Kidney glomerular epithelial cell (primary cell): ENCODE data around the gene TFAP2A.

Experiments
- DNase-seq: peaks from one replicate; lab custom pipeline; 2025; lab: John Stamatoyannopoulos, UW

TFAP2A gene

DNA sequence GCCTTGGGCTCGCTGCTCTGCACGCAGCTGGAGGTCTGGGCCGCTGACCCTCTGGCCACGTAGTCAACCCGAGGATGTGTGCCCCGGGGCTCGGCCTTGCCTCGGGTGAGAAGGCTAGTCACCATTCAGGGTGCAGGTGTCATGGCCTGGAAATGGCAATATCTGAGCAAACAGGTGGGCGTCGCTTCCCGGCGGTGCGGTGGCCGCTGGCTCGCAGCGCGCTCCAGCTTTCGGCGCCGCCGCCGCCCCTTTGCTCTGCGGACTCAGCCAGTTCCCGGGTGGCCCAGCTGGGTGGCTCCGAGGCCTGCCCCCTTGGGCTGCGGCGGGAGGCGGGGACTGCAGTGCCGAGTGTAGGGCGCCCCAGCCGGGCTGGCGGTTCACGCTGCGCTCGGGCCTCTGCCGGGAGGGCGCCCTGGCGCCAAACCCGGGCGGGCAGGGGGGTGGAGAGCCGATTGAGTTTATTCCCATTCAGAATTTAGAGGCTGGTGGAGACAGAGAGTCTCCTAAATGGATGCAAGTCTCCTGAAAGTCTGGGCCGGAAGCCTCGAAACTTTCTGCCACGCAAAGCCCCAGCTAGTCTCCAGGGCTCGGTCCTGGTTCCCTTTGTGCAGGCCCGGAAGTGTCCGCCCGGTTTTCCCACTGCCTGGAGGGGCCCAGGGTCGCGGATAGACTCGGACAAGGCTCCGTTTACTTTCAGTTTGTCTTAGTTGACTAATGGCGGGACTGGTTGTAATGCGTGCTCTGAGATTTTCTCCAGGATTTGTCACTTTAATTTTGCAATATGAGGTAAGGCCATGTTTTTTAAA lies 11.3 kb upstream of the TFAP2A start:
- no peak for DNase-seq

DNA sequence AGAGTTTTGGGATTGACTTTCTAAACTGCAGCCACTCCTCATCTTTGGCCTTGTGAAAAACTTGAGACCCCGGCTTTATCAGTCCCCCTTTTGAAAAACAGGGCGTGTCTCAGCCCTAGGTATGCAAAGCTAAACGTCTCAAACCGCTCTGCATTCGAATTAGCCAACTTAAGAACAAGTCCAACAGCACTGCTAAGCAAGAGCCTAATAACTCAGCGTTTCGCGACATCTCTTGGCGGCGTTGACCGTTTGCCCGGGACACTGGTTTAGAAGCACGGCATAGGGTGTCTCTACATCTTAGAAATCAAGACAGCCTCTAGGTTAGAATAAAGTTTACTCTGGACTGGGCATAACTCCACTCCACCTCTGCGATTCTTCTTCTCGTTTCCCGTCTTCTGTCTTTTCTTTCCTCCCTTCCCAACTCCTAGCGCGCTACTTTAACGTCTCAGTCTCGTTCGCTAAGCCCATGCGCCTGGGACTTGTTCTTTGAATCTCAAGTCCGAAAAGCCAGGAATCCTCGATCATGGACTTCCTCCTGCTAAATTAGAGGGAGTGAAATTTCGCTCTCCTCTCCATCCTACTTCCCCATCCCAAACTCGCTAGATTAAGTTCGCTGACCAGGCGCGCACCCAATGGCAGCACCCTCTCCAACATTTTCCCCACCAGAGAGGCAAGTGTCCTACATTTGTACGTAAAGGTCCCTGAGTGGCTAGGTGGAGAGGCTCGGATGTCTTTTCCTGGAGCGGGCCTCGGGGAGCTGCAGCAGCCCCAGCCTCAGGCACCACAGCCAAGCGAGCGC lies 10.5 kb upstream of the TFAP2A start:
- DNase-seq = no peak

DNA sequence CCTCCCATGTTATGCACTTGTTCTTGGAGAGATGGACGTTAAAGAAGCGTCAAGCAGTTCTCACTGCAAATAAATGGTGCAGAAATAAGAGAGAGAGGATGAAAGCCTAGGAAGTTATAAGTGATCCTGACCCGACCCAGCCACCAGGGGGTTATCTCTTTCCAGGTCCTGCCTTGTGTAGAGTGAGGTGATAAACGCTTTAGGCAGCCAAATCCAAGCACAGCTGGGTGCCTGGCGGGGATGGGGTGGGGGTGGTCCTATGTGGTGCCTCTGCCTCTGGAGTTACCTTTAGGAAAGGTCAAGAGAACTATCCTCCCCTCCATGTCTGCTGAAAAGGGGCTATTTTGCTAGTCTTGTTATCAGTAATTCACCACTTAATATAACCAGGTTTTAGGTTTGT lies 9.2 kb upstream of the TFAP2A start:
- no peak for DNase-seq

DNA sequence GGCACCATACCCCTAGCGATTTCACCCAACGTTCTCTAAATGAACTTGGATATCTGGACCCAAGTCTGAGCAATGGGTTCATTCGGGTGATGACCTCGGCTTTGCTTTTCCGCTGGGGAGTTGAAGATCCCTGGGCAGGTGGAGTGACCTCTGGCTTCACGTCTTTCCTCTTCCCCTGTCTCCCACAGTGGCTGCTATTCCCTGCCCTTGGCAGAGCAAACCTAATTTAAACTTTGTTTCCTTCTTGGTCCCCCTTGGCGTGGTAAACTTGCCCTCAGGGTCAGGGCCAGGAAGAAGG lies 7.8 kb upstream of the TFAP2A start:
- DNase-seq = no peak

DNA sequence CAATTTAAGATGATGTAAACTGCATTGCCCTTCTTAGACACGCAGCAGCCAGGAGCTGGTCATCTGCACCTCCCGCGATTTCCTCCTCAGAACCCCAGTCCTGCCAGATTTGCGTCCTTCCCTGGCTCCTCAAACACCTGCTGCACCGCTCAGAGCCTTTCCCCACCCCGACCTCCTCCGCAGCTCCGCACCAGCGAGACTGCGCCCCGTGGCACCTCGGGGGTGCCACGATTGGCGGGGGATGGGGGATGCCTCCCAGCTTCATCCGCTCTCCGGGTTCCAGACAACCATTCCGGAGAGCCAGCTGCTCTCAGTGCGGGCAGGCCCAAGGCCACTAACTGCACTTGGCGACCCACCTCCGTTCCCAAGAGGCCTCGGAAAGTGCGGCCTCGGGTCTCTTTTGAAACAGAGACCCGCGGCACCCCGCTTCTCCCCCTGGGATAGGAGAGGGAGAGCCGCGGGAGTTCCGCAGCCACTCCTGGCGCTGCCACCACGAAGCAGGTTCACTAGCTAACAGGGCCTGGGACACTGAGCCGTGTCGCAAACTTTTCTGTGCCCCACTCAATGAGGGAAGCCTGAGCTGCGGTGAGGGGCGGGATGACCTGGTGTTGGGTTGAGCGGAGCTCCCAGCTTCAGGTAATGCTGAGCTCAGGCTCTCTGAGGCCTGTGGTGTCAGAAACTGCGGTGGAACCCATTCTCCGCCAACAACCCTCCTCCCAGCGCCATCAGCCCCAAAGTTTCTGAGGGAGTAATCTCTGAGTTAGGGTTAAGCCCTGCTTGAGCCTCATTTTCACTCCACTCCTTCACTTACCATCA lies 7.3 kb upstream of the TFAP2A start:
- DNase-seq = no peak

DNA sequence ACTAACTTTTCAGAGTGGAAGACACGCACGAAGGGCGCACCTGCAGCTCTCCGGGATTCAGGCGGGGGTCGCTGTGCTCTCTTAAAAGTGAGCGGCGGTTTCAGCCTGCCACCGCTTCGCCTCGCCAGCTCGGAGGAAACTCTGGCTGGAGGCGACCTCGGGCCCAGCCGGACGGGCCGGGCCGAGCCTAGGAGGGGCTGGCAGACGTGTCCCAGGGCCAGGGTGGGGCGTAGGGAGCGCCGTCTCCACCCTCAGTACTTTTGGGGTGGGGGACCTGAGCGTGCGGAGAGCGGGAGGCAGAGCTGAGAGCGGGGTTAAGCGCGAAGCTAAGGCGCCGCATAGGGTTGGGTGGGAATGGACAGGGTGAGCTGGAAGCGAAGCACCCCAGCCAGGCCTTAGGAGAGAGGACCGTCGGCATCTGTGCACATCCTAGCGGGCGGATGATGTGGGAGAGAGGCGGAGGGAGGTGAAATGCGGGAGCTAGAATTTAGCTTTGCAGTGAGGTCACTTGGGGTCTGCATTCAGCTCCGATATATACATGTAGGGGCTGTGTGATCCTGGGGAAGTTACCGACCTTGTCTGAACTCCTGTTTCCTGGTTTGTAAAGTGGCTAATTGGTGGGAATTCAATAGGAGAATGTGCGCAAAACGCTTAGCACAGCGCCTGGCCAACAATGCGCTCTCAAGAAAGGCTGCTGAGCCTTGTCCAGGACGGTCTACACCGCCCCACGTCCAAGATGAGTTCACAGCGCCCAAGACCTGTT lies 6.5 kb upstream of the TFAP2A start:
- no peak for DNase-seq

DNA sequence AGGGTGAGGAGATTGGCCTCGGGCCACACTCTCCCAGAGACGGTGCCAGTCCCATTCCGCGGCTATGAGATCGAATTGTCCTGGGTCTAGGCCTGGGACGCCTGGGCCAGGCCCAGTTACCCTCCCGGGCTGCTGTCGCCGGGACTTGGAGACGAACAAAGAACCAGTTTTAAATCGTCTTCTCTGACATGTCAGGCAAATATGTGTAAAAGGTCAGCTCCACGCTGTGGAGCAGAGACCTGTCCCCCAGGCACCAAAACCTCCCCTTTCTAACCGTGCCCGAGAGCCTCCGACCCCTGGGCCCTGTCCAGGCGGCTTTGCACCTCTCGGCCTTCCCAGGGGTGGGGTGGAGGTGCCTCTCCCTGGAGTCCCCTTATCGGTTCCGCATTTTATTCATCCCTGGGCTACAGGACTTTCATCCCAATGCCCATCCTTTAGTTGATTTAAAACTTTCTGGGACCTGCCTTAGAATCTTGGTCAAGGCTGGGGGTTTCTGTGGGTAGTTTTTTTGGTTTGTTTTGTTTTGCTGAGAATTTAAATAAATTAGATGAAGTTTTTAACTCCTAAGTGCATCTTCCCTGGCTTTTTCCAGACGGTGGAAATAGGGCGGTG lies 5.8 kb upstream of the TFAP2A start:
- no peak for DNase-seq

DNA sequence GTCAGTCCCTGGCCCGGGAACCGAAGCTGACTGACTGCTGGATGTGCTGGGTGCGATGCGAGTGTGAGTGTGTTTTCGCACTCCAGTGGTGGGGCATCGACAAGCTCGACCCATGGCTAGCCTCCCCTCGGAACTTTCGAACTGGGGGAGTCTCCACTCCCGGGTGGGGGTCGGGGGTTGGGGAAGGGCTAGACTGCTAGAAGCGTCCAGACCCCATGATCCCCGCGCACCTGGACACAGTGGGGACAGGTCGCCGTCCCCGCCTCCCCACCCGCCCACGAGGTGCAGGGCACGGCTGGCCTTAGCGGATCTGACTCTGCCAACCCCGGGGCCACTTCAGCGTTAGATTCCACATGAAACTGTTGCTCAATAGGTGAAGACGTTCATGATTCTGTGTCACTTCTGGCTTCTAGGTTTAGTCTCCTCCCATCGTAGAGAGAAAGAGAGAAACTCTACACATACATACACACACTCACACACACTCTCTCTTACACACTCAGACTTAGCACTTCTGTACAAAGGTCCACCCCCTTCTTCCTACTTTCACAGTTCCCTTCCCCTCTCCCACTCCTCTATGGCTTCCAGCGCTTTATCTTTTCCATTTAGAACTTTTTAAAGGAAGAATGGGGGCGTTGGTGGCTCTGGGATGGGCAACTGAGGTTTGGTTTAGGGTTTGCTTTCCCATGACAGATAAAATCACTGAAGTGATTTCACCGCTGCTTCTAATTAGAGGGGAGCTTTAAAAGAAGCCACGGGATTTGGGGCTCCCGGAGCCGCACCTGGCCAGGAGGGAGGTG lies 5.1 kb upstream of the TFAP2A start:
- DNase-seq = no peak

DNA sequence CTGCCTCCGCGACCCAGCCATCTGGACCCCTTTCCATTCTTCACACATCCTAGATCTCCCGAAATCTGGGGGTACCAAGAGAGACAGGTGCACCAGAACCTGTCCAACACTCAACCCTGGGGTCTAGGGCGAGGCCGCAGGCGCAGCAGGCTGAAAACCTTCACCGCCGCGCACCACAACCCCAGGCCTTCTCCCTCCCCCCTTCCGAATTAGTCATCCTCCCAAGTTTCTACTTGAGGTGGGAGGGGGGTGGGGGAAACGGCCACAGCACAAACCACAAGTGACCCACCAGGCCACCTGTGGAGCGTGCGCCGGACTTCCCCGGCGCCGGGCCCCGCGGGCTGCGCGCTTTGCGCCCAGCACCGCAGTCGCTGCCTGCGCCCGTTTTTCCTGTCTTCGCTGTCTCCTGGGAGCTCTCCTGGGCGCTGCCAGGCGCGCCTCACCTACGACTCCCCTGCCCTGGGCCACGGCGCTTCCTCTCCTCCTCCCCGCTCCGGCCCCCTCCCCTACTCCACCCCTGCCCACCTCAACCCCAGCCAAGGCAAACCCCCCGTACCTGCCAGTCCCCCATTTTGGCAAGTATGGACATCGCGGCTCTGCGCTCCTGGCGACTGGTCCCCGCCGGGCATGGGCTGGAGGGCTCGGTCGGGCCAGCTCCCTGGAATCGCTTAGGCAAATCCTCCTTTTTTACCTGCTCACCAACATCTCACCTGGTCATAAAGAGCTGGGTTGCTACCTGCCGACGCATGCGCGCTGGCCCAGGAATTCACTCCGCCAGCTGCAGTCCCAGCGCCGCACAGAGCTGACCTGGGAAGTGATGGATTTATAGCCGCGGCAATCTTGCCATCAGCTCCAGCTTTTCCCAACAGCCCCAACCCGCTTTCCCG lies 4.2 kb upstream of the TFAP2A start:
- peak; percentile 38 for DNase-seq

DNA sequence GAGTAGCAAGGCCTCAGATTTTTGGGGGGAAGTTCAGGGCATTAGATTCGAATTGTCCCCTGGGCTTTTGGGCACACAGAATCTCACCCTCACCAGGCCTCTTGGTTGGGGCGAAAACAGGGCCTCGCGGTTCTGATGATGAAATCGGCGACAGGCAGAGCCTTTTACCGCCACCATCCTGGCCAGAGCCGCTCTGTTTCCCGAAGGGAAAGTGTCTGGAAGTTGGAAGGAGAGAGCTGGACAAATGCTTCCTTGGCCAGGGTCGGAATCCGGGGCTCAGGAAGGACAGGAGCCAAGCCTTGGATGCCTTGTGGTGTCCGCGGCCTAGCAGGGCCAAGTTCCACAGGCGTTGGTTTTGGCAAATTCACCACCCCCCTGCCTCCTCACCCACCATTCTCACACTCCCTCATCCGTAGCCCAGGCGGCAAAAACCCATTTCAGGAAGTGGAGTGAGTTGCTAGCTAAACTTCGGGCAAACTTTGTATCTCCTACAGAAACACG lies 3.5 kb upstream of the TFAP2A start:
- no peak for DNase-seq

DNA sequence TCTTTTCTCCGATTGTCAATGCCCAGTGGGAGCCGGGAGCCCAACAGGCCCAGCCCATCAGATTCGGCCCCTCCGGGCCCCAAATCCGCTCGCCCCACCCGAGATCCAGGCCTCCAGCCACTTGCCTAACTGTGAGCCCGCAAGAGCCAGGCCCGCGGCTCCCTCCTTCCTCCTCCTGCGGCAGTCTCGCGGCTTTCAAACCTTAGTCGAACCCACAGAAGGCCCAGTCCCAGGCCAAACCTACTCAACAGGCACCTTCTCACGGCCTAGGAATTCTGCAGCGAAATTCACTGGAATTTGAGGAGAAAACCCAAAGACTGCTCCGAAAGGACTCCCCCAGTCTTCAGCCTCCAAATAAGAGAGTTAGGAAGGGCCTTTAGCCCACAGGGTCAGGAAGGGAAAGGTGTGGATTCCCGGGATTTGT lies 2.8 kb upstream of the TFAP2A start:
- no peak for DNase-seq

DNA sequence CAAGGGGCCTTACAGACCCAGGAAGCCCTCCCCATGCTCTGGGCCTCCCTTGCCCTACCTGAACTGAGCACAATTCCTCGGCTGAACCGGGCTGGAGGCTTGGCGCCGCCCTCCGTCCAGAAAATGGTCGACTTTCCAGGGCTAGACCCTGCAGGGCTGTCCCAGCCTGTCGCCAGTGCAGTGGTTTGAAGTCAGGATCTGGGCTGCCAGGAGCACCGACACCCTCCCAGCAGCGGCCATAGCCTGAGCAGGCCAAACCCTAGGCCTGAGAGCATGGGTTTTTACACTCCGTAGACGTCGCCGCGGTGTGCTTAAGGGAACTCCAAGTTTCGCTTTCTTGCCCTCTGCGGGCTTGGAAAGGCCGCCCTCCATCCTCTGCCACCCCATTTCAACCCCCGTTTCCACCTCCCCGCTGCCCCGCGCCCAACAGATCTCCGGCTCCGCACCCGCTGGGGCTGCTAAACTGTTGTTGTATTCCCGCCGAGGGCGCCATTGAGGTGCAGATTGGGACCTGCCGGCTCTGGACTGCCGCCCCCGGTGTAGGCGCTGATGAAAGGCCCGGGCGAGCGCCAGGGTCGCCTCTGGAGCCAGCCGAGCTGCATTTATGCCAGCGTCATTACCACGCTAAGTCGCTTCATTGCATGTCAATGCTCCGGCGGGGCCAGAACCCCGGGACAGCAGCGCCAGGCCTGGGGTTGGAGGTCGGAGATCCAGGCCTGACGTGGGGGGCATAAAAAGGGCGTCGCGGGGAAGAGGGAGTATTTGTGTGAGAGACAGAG lies 2.2 kb upstream of the TFAP2A start:
- DNase-seq = no peak

DNA sequence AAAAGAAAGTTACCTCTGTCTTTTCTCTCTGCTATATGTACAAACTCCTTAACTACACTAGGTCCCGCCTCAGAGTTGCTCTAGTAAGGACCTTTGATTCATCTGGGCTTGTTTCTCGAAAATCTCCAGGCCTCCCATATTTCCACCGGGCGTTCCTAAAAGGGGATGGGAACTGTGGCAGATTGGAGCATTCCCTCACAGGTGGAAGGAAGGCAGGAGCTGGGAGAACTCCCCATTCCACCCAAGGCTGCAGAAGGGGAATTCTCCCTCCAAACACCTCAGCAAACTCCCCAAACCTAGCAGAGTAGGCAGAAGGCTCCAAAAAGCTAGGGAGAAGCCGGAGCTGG lies 1.6 kb upstream of the TFAP2A start:
- DNase-seq = no peak

DNA sequence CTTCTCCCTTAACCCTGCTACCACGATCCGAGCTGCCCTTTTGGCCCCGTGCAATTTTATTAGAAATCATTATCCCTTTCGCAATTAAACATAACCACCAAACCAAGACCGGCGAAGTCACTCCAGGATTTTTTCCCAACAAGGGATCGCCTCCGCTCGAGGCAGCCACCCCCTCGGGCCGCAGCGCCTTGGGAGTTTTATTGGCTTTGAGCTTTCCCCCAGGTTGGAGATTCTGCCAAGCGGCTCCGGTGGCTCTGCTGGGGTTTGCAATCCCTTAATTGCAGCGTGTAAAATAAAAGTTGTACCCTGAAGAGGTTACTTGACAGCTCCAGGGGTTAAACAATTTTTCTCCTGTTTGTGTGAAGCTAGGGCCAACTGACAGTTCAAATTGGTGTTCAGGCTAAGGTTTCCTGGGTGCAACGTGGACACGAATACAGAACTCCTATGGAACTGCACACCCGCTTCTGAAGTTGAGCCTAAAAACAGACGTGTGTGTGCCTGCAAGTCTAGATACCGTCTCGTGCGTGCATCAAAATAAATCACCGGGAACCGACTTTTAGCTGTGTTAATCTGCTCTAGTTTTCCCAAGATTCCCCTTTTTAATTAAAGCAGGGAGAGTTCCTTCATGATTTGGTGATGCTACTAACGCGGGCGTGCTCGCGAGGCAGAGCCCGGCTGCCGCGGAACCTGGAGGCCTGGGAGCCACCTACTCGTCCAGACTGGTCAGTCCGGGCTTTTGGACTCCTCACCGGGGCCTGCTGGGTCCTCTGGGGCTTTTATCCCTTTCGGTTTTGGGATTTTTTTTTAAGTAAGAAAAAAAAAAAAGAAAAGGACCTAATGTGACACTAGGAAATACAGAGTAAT lies 975 bp upstream of the TFAP2A start:
- no peak for DNase-seq

DNA sequence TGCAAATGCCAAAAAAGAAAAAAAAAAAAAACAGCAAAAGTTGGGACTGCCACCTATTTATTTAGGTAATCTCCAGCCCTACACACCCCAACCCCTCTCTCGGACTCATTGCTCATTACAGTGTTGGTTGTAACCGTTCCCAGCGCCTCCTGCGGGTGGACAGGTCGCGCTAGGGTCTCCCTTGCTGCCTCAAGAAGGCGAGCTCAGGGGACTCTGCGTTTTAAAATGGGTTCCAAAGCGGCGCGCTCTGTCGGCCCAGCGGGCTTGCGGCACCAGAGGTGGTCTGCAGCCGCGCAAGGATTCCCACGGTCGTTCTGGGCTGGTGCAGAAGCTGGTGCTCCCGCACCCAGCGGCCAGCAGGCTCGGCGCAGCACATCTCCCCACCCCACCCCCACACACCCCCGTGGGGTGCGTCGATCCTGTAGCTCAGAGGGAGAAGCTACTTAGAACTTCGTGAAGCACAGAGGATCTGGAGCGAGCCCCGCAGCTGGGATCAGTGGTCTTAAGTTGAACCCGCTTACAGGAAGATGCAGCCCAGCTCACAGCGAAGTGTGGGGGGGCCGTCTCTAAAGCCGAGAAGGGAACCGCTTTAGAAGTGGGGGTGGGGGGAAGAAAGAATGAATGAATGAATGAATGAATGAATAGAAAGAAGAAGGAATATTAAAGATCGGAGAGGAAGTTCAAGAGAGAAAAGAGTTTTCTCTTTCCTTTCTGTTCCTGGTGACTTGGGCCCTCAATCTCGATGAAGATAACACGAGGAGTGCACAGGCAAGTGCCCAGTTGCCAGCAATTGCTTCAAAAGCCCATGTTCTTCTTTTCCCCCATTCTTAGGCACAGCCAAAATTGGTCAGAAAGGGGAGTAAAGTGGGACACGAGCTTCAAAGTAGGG lies 780 bp downstream of the TFAP2A start:
- no peak for DNase-seq

DNA sequence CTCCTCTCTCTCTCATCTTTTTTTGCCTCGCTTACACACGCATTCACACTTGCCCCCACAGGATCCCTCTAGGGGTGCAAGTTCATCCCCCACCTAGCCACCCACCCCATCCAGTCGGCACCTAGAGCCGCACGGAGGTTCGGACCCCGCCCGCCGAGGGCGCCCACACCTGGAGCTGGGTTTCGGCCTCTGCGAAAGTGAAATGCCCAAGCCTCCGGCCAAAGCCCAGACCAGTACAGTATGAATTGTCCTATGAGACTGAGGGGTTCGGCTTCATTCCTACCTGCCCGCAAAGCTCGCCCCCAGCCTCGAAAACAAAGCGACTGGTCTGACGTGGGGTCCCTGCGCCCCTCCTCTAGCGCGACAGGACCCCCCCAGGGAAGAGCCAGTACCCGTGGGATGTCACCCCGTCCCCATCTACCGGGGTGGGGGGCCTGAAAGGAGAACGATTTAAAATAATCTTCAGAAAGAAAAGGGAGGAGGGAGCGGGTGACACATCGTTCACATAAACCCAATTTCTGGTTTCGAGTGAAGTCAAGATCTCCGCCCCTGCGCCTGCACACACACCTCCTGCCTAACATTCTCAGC lies 1.5 kb downstream of the TFAP2A start:
- no peak for DNase-seq
